ENCODE measurements around the gene GUCY2D. TPM values are rescaled to one million over a fixed set of nuclear protein-coding genes. Genes with fewer than 3 reads are reported as not detected.

GUCY2D gene
- not detected in 2 replicates for total RNA-seq

DNA sequence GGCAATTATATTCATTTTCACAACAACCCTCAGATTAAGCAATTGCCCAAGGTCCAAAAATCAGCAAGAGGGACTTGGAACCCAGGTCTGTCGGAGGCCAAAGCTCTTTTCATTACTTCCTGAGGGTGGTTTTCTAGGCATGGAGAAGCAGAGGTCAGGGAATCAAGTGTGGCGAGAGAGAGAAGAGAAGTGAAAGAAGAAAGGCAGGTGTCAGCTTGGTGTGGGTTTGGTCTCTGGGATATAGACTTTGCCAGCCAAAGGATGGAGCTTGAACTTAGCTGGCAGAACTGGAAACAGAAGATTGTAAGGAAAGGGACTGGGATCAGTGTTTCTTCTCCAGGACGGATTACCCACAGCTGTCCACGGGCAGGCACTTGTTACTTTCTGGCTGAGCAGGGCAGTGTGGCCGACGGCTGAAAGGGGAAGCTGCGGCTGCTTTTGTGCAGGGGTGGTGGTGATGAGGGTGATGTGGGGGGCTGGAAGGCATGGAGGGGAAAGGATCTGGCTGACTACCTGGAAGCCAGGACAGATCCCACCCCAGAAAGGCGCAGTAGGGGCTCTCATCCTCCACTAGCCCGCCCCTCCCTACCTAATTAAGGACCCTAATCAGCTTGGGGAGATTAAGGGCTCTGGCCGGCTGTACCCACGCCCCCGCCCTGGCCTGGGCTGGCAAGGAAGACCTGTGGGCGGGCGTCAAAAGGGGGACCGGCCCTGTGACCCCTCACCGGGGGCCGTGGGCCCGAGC lies at the start of gene GUCY2D:
Gene GUCY2D (plus strand): TSS at position 640 of the 745 bp plus-strand sequence. CDS start 433 bp downstream, outside the sequence.

DNA sequence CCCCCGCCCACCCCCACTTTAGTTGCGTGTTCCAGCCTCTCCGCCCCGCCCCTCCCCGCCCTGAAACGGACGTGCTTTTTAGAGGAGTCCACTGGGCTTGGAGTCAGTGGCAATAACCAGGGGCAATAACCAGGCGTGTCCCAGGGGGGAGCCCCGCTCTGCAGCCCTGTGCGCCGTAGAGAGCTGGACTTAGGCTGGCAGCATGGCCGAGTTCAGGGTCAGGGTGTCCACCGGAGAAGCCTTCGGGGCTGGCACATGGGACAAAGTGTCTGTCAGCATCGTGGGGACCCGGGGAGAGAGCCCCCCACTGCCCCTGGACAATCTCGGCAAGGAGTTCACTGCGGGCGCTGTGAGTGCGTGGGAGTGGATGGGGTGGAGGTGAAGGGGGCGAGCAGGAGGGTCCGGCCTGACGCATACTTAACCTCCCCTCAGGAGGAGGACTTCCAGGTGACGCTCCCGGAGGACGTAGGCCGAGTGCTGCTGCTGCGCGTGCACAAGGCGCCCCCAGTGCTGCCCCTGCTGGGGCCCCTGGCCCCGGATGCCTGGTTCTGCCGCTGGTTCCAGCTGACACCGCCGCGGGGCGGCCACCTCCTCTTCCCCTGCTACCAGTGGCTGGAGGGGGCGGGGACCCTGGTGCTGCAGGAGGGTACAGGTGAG lies 36.7 kb downstream of the GUCY2D start, which contains the start of gene ALOX15B:
Gene ALOX15B (plus strand): TSS at position 106 of the 657 bp plus-strand sequence. CDS start 97 bp downstream, at position 203.

Other genes with a start within 250 kb of the GUCY2D start
- gene KDM6B, start 168.4 kb upstream of the GUCY2D start, total RNA-seq = 3.1 and 5.7 TPM in 2 replicates
- gene TMEM88, start 147.5 kb upstream of the GUCY2D start, total RNA-seq = 0.39 and 1.2 TPM in 2 replicates
- gene NAA38, start 145.1 kb upstream of the GUCY2D start, total RNA-seq = 32.9 and 34.7 TPM in 2 replicates
- 10.2 and 13.1 TPM in 2 replicates for gene CYB5D1, start 144.6 kb upstream of the GUCY2D start, total RNA-seq
- gene CHD3, start 113.8 kb upstream of the GUCY2D start, total RNA-seq = 80.5 and 94.1 TPM in 2 replicates
- gene RNF227, start 86.3 kb upstream of the GUCY2D start, total RNA-seq = 2.3 and 3.0 TPM in 2 replicates
- 0.22 and 0.52 TPM in 2 replicates for gene KCNAB3, start 72.8 kb upstream of the GUCY2D start, total RNA-seq
- gene TRAPPC1, start 70.7 kb upstream of the GUCY2D start, total RNA-seq = 39.6 and 43.9 TPM in 2 replicates
- 23.1 and 24.4 TPM in 2 replicates for gene CNTROB, start 70.4 kb upstream of the GUCY2D start, total RNA-seq
- under 0.01 and 0.32 TPM in 2 replicates for gene ALOX15B, start 36.4 kb downstream of the GUCY2D start, total RNA-seq
- gene ALOX12B, start 85.1 kb downstream of the GUCY2D start, total RNA-seq = not detected in 2 replicates
- not detected in 2 replicates for gene ALOXE3, start 115.9 kb downstream of the GUCY2D start, total RNA-seq
- gene HES7, start 121.5 kb downstream of the GUCY2D start, total RNA-seq = not detected in 2 replicates
- 12.3 and 16.6 TPM in 2 replicates for gene PER1, start 149.8 kb downstream of the GUCY2D start, total RNA-seq
- 4.1 and 5.1 TPM in 2 replicates for gene VAMP2, start 160.3 kb downstream of the GUCY2D start, total RNA-seq
- 13.5 and 31.2 TPM in 2 replicates for gene TMEM107, start 173.8 kb downstream of the GUCY2D start, total RNA-seq
- 5.0 and 5.9 TPM in 2 replicates for gene BORCS6, start 187.6 kb downstream of the GUCY2D start, total RNA-seq
- 11.1 and 12.3 TPM in 2 replicates for gene AURKB, start 208.0 kb downstream of the GUCY2D start, total RNA-seq
- gene CTC1, start 245.4 kb downstream of the GUCY2D start, total RNA-seq = 6.4 TPM in 2 replicates
- gene PFAS, start 246.7 kb downstream of the GUCY2D start, total RNA-seq = 13.0 and 17.5 TPM in 2 replicates